MCF 10A (cell line): ENCODE data around the gene CEP131. TPM values are rescaled to one million over a fixed set of nuclear protein-coding genes. Genes with fewer than 3 reads are reported as not detected.

Source experiments
- BruUV-seq: library from RNA; stranded (reverse); fragments of 400-500 nt; replicated peaks from 2 replicates; lab custom pipeline; 2021; lab: Mats Ljungman, UMichigan
- CTCF ChIA-PET: fragments of 300-600 bp; sonication (Branson Sonifier 250); formaldehyde crosslinking; extraction: SDS; loops from one replicate; lab custom pipeline; 2021; ENCODE audit warnings: antibody characterized with exemption, inconsistent platforms; lab: Yijun Ruan, JAX
- POLR2A ChIA-PET: fragments of 300-600, 350-650 bp; sonication (Branson Sonifier 250); formaldehyde crosslinking; extraction: SDS; loops from one replicate; lab custom pipeline; 2020; ENCODE audit warnings: antibody characterized with exemption, inconsistent platforms; lab: Yijun Ruan, JAX
- DNase-seq: peaks from one replicate; pipeline ENCODE4 v3.0.0-alpha.2; 2018; ENCODE audit not compliant: unreplicated experiment
- H3K27ac Mint-ChIP-seq: one replicate; pipeline ENCODE4 v1.8.0; 2022; ENCODE audit warnings: mild to moderate bottlenecking, low read depth, mixed read lengths; ENCODE audit not compliant: unreplicated experiment
- H3K27me3 Mint-ChIP-seq: one replicate; pipeline ENCODE4 v1.8.0; 2022; ENCODE audit warnings: mixed read lengths; ENCODE audit not compliant: insufficient read depth, unreplicated experiment
- H3K36me3 Mint-ChIP-seq: one replicate; pipeline ENCODE4 v1.8.0; 2022; ENCODE audit warnings: mild to moderate bottlenecking, moderate library complexity, mixed read lengths; ENCODE audit not compliant: insufficient read depth, unreplicated experiment
- H3K4me1 Mint-ChIP-seq: one replicate; pipeline ENCODE4 v1.8.0; 2022; ENCODE audit warnings: mixed read lengths; ENCODE audit not compliant: insufficient read depth, unreplicated experiment
- H3K4me3 Mint-ChIP-seq: one replicate; pipeline ENCODE4 v1.8.0; 2022; ENCODE audit warnings: mild to moderate bottlenecking, moderate library complexity, mixed read lengths; ENCODE audit not compliant: unreplicated experiment
- H3K9me3 Mint-ChIP-seq: one replicate; pipeline ENCODE4 v1.8.0; 2022; ENCODE audit warnings: mixed read lengths; ENCODE audit not compliant: unreplicated experiment
- CTCF ChIP-seq: fragments of 200-600 bp; IDR thresholded peaks from one replicate; pipeline ENCODE4 v1.8.0; 2022; ENCODE audit warnings: antibody characterized with exemption, mild to moderate bottlenecking; ENCODE audit not compliant: unreplicated experiment
- intact Hi-C: fragments of 100-400 bp; cut with micrococcal nuclease; formaldehyde crosslinking; loops from 2 replicates; pipeline ENCODE4 v1.14.1; 2022
- total RNA-seq: library from RNA; stranded (reverse); gene quantifications from 2 replicates; pipeline ENCODE4 v1.2.3, GENCODE V29; 2022

CEP131 gene
- total RNA-seq, 1 experiment from 2014 or later: 9.5 TPM

GRCh38 chr17:81235822-81236740 is 13.3 kb upstream of the CEP131 start:
- Mint-ChIP-seq H3K27me3 (no peaks in the 10 kb centered on the region), H3K27ac (no peak overlapping the region), H3K4me3 (no peak overlapping the region), H3K36me3 (peaks cover 11% of the 10 kb centered on the region), H3K4me1 (peaks cover 17% of the 10 kb centered on the region), H3K9me3 (no peaks in the 10 kb centered on the region)
- POLR2A ChIA-PET: interaction anchor here (3.3 kb wide), 1 partner anchor 10 kb away, joined by 15 read pairs; no protein-coding TSS in a partner anchor
- TF ChIP-seq CTCF: no peak
- intact Hi-C loops: no loop called here
- CTCF ChIA-PET: no interaction called here
- no peak for DNase-seq
- no TSS peak for BruUV-seq

- peaks cover 9% of the 10 kb centered on the region for H3K36me3 Mint-ChIP-seq
- no peak for TF ChIP-seq CTCF
- no peak for DNase-seq
- H3K4me1 Mint-ChIP-seq: peaks cover 12% of the 10 kb centered on the region
- ChIA-PET POLR2A (interaction anchor here (1.2 kb wide), 1 partner anchor 14 kb away, joined by 3 read pairs; no protein-coding TSS in a partner anchor), CTCF (no interaction called here)
- no peaks in the 10 kb centered on the region for H3K9me3 Mint-ChIP-seq
- H3K27me3 Mint-ChIP-seq: no peaks in the 10 kb centered on the region
- no TSS peak for BruUV-seq
- no peak overlapping the region for H3K27ac Mint-ChIP-seq
- intact Hi-C loops: no loop called here
- H3K4me3 Mint-ChIP-seq: no peak overlapping the region
Measured at GRCh38 chr17:81234940-81235821, 12.4 kb upstream of the CEP131 start.

- intact Hi-C loops: no loop called here
- BruUV-seq: no TSS peak
- CTCF ChIA-PET: interaction anchor here (0.7 kb wide), 1 partner anchor 10 kb away, joined by 3 read pairs; no protein-coding TSS in a partner anchor
- no peaks in the 10 kb centered on the region for H3K27me3 Mint-ChIP-seq
- peaks cover 13% of the 10 kb centered on the region for H3K36me3 Mint-ChIP-seq
- DNase-seq: no peak
- H3K4me3 Mint-ChIP-seq: no peak overlapping the region
- no peak overlapping the region for H3K27ac Mint-ChIP-seq
- peaks cover 12% of the 10 kb centered on the region for H3K4me1 Mint-ChIP-seq
- TF ChIP-seq CTCF: no peak
- POLR2A ChIA-PET: interaction anchor here (1.2 kb wide), 1 partner anchor 13 kb away, joined by 3 read pairs; no protein-coding TSS in a partner anchor
- no peaks in the 10 kb centered on the region for H3K9me3 Mint-ChIP-seq
Measured at GRCh38 chr17:81234506-81234855, 11.7 kb upstream of the CEP131 start.
